Keratinocyte (primary cell): Measurements from ENCODE around the gene TMBIM6. TPM values are rescaled to one million over a fixed set of nuclear protein-coding genes. Genes with fewer than 3 reads are reported as not detected.

Experiments used
- DNase-seq: peaks from one replicate; pipeline ENCODE4 v3.0.0-alpha.2; 2011; ENCODE audit warnings: low read depth, missing footprints, low spot score
- FAIRE-seq: peaks from 2 replicates; lab custom pipeline; 2011; peaks lifted over from hg19 to GRCh38; lab: Jason Lieb, UNC
- H2AFZ ChIP-seq: 2 replicates; pipeline ENCODE4 v1.6.0; 2012; ENCODE audit warnings: low read length, control low read depth, inconsistent platforms; ENCODE audit not compliant: control insufficient read depth
- H3K27ac ChIP-seq: 2 replicates; pipeline ENCODE4 v1.5.1; 2011; ENCODE audit warnings: low read length; ENCODE audit not compliant: control insufficient read depth, insufficient read depth
- H3K27me3 ChIP-seq: 3 replicates; pipeline ENCODE4 v1.6.0; 2011; ENCODE audit warnings: low read length; ENCODE audit not compliant: control insufficient read depth, insufficient read depth; ENCODE audit errors: extremely low read depth
- H3K36me3 ChIP-seq, 2 experiments: 2 replicates in 1 of 2; 3 replicates in 1 of 2; pipeline ENCODE4 v1.5.1; 2011; ENCODE audit warnings: low read length in 2 of 2, mild to moderate bottlenecking in 1 of 2; ENCODE audit not compliant: control insufficient read depth in 2 of 2, insufficient read depth in 2 of 2; ENCODE audit errors: extremely low read depth in 1 of 2
- H3K4me1 ChIP-seq: 3 replicates; pipeline ENCODE4 v1.5.1; 2011; ENCODE audit warnings: low read length; ENCODE audit not compliant: control insufficient read depth, insufficient read depth; ENCODE audit errors: extremely low read depth
- H3K4me2 ChIP-seq: 3 replicates; pipeline ENCODE4 v1.6.0; 2011; ENCODE audit warnings: low read depth, low read length; ENCODE audit not compliant: control insufficient read depth, insufficient read depth; ENCODE audit errors: extremely low read depth
- H3K4me3 ChIP-seq, 3 experiments: fragments of 200-600 bp in 1 of 3; sonication (generic) in 1 of 3; 2 replicates in 2 of 3; 3 replicates in 1 of 3; pipeline ENCODE4 v1.5.1; 2011 to 2016; ENCODE audit warnings: low read length in 3 of 3, mild to moderate bottlenecking in 3 of 3, control low read depth in 2 of 3, inconsistent platforms in 1 of 3, low read depth in 1 of 3, mixed read lengths in 1 of 3, mixed run types in 1 of 3, moderate library complexity in 1 of 3; ENCODE audit not compliant: control insufficient read depth in 2 of 3, insufficient read depth in 2 of 3; ENCODE audit errors: extremely low read depth in 1 of 3
- H3K79me2 ChIP-seq: 2 replicates; pipeline ENCODE4 v1.6.0; 2012; ENCODE audit warnings: low read length; ENCODE audit not compliant: control insufficient read depth, insufficient read depth
- H3K9ac ChIP-seq: 3 replicates; pipeline ENCODE4 v1.6.0; 2011; ENCODE audit warnings: low read length; ENCODE audit not compliant: control insufficient read depth, insufficient read depth; ENCODE audit errors: extremely low read depth
- H3K9me1 ChIP-seq: 3 replicates; pipeline ENCODE4 v1.6.0; 2011; ENCODE audit warnings: low read length; ENCODE audit not compliant: control insufficient read depth, insufficient read depth; ENCODE audit errors: extremely low read depth
- H3K9me3 ChIP-seq: 2 replicates; pipeline ENCODE4 v1.5.1; 2012; ENCODE audit warnings: low read depth, low read length; ENCODE audit not compliant: control insufficient read depth
- H4K20me1 ChIP-seq: 3 replicates; pipeline ENCODE4 v1.6.0; 2011; ENCODE audit warnings: low read length; ENCODE audit not compliant: control insufficient read depth, insufficient read depth; ENCODE audit errors: extremely low read depth
- CTCF ChIP-seq, 3 experiments: IDR thresholded peaks in 1 of 3; conservative IDR thresholded peaks in 1 of 3; optimal IDR thresholded peaks in 1 of 3; 2 replicates in 2 of 3; 3 replicates in 1 of 3; pipeline versions ENCODE3 to v1.5.1; 2011; ENCODE audit warnings: low read length in 3 of 3, mild to moderate bottlenecking in 3 of 3, moderate library complexity in 2 of 3, control low read depth in 1 of 3, inconsistent platforms in 1 of 3; ENCODE audit not compliant: insufficient read depth in 2 of 3; ENCODE audit errors: extremely low read depth in 1 of 3
- EZH2 ChIP-seq: IDR thresholded peaks from one replicate; pipeline ENCODE4 v1.6.1; 2012; ENCODE audit warnings: inconsistent platforms, mild to moderate bottlenecking, low read length, moderate library complexity
- dilution Hi-C: fragments of 300-500 bp; cut with MboI; formaldehyde crosslinking; loops from one replicate; pipeline ENCODE4 v1.7.0; 2020; ENCODE audit warnings: low sequenced_read_pairs; ENCODE audit not compliant: extremely low pct_ligation_motif_present
- polyA plus RNA-seq, 5 experiments: library from polyadenylated mRNA; depleted of rRNA in 3 of 5; stranded (reverse) in 3 of 5; stranded (forward) in 1 of 5; unstranded in 1 of 5; fragments of >200 nt; gene quantifications; 1 replicate in 1 of 5; 2 replicates in 3 of 5; 3 replicates in 1 of 5; pipeline versions ENCODE4 v1.2.1 to v1.2.3, GENCODE V29; 2011 to 2012; ENCODE audit warnings: missing spikeins in 2 of 5, low read depth in 1 of 5, low replicate concordance in 1 of 5

Gene TMBIM6
- polyA plus RNA-seq, 1 donor (not counting 4 experiments of a cell fraction or from before 2014, with no cell fraction given): 668 TPM

GRCh38 chr12:49783917-49784676 lies 42.7 kb downstream of the TMBIM6 start:
- Histone ChIP-seq H3K4me2 (no peak overlapping the region), H3K4me3 (no peak overlapping the region), H3K4me1 (no peaks in the 10 kb centered on the region), H3K79me2 (no peaks in the 10 kb centered on the region), H3K27me3 (peaks cover 13% of the 10 kb centered on the region), H3K9me1 (no peaks in the 10 kb centered on the region), H4K20me1 (no peaks in the 10 kb centered on the region), H2AFZ (no peak overlapping the region), H3K36me3 (no peaks in the 10 kb centered on the region), H3K9ac (no peak overlapping the region), H3K27ac (no peak overlapping the region), H3K9me3 (no peaks in the 10 kb centered on the region)
- dilution Hi-C loops: no loop called here
- no peak for TF ChIP-seq CTCF (optimal IDR thresholded peaks at IDR 0.05 in 1 of 3, IDR thresholded peaks at IDR 0.05 in 1 of 3, conservative IDR thresholded peaks at IDR 0.05 in 1 of 3; ENCODE audit: extremely low read depth in 1 of 3, insufficient read depth in 2 of 3, low read length in 3 of 3)
- TF ChIP-seq EZH2: no peak
- DNase-seq: no peak
- no peak for FAIRE-seq

- Histone ChIP-seq H3K9me1 (no peaks in the 10 kb centered on the region), H3K36me3 (peaks cover 0 to 3% of the 10 kb centered on the region in 2 experiments), H3K4me2 (no peak overlapping the region), H3K27ac (no peak overlapping the region), H3K79me2 (no peaks in the 10 kb centered on the region), H3K27me3 (peaks cover 11% of the 10 kb centered on the region), H3K4me3 (no peak overlapping the region), H2AFZ (no peak overlapping the region), H3K9me3 (no peaks in the 10 kb centered on the region), H3K9ac (no peak overlapping the region), H3K4me1 (no peaks in the 10 kb centered on the region), H4K20me1 (no peaks in the 10 kb centered on the region)
- no peak for FAIRE-seq
- TF ChIP-seq CTCF (optimal IDR thresholded peaks at IDR 0.05 in 1 of 3, IDR thresholded peaks at IDR 0.05 in 1 of 3, conservative IDR thresholded peaks at IDR 0.05 in 1 of 3; ENCODE audit: extremely low read depth in 1 of 3, insufficient read depth in 2 of 3, low read length in 3 of 3): no peak
- TF ChIP-seq EZH2: no peak
- DNase-seq: no peak
- dilution Hi-C loops: no loop called here
Measured at GRCh38 chr12:49784756-49785409, 43.5 kb downstream of the TMBIM6 start.
